Endometrial microvascular endothelial cells (primary cell): ENCODE data around the gene PEAK1. TPM values are rescaled to one million over a fixed set of nuclear protein-coding genes. Genes with fewer than 3 reads are reported as not detected.

Experiments
- in situ Hi-C: cut with HindIII; loops from 2 replicates; pipeline ENCODE4 v1.10.0; 2017; ENCODE audit warnings: low sequenced_read_pairs, low pct_unique_long_range_greater_than_20kb; ENCODE audit errors: inconsistent ontology term
- total RNA-seq: library from RNA; depleted of rRNA; stranded (reverse); fragments of >200 nt; gene quantifications from one replicate; pipeline ENCODE4 v1.2.3, GENCODE V29; 2015; ENCODE audit errors: inconsistent ontology term

PEAK1 gene, protein sequence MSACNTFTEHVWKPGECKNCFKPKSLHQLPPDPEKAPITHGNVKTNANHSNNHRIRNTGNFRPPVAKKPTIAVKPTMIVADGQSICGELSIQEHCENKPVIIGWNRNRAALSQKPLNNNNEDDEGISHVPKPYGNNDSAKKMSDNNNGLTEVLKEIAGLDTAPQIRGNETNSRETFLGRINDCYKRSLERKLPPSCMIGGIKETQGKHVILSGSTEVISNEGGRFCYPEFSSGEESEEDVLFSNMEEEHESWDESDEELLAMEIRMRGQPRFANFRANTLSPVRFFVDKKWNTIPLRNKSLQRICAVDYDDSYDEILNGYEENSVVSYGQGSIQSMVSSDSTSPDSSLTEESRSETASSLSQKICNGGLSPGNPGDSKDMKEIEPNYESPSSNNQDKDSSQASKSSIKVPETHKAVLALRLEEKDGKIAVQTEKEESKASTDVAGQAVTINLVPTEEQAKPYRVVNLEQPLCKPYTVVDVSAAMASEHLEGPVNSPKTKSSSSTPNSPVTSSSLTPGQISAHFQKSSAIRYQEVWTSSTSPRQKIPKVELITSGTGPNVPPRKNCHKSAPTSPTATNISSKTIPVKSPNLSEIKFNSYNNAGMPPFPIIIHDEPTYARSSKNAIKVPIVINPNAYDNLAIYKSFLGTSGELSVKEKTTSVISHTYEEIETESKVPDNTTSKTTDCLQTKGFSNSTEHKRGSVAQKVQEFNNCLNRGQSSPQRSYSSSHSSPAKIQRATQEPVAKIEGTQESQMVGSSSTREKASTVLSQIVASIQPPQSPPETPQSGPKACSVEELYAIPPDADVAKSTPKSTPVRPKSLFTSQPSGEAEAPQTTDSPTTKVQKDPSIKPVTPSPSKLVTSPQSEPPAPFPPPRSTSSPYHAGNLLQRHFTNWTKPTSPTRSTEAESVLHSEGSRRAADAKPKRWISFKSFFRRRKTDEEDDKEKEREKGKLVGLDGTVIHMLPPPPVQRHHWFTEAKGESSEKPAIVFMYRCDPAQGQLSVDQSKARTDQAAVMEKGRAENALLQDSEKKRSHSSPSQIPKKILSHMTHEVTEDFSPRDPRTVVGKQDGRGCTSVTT (N-terminal part only)
- total RNA-seq: 48.7 TPM

DNA sequence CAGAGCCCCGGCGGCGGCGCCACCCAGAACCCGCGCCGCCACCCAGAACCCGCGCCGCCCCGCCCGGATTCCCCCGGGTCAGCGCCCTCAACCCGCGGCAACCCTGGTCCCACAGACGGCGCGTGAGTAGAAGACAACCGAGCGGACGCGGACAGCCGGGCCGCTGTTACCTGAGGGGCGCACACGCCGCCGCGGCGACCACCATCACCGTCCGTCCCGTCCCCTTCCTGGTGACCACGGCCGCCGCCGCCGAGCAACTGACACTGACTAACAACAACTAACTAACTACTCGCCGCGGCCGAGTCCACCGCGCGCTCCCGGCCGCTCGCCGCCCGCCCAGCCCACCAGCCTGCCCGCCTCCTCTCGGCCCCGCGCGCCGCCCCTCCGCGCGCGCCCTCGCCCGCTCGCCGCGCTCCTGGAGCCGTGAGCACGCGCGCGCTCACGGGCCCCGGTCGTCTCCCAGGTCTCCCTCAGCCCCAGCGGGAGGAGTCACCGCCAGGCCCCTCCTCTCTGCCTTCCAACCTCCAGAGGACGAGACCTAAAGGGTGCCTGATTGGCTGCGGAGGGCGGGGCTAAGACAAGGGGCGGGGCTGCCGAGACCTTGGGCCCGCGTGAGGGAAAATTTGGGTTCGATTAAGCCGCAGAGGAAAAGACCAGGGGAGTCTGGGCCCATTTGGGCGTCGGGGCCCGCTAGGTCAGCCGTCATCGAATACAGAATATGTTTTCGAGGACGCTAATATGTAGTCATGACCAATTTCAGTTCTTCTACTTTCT, at the start of gene PEAK1:
Gene PEAK1, minus strand, starts transcription at position 269 of the 774 bp plus-strand sequence. CDS start 238,178 bp downstream, outside the sequence.
- in situ Hi-C loops: no loop called here

GRCh38 chr15:77468896-77469295, 49.0 kb upstream of the PEAK1 start:
- in situ Hi-C loops: no loop called here

GRCh38 chr15:77466521-77466920, 46.6 kb upstream of the PEAK1 start:
- in situ Hi-C loops: no loop called here

- in situ Hi-C loops: no loop called here
These were observed 44.4 kb upstream of the PEAK1 start for GRCh38 chr15:77464129-77464865.

- in situ Hi-C loops: no loop called here
These were observed 41.6 kb upstream of the PEAK1 start for GRCh38 chr15:77461486-77461885.

DNA sequence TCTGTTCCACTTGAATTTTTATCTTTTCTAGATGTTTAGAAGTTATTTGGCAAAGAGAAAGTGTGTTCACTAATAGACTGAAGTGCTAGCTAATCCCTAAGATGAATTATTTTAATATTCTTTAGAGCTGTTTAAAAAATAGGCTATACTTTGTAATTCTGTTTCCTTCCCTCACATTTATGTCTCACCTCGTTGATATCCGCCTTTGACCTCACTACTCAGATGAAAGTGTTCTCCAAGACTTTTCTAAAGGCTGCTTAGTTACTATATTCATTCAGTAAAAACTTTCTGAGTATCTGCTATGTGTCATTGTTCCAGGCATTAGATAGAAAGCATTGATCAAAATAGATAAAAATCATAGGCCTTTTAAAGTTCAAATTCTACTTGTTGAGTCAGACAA, 39.1 kb upstream of the PEAK1 start:
- in situ Hi-C loops: no loop called here

DNA sequence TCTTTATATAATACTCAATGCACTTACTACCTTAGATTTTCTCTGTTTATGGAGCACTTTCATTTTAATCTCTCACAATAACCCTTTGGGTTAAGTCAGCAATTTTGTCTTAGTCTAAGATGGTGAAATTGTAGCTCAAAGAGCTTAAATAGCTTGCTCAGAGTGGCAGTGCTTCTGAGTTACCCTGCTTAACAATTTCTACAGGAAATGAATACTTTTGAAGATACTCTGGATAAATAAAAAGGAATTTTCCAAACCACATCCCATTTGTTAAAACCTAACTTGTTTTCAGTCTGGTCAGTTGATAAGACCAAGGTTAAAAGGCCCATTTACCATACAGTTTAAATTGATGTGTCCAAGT, 38.0 kb upstream of the PEAK1 start:
- in situ Hi-C loops: no loop called here

DNA sequence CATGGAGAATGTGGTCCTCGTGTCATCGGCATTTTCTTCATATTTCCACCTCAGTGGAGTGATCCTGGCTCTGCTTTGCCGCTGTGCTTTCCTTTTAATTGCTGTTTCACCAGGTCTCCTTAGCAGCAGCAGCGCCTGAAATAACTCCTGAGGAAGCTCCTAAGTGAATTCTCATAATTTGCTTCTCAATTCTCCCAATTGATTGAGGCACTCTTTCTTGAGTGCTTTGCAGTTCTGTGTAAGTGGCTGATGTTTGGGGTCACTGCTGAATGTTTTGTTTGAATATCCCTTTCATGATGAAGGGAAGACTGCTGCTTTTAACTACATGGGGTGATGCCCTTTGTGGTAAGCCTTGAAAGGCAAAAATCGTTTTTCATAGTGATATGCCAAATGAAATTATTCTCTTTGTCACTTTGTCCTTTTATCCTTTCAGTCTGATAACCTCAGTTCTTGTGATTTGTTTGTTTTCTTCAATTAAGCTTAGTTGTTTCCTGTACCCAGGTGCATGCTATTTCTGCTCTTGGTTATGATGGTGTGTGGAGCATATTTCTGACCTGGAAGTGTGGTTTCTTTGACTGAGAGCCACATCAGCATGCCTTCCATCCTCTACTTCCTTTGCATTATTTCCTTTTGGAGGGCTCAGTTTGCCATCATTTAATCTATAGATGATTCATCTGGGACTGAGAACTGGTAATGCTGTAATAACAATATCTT, 37.4 kb upstream of the PEAK1 start:
- in situ Hi-C loops: no loop called here

DNA sequence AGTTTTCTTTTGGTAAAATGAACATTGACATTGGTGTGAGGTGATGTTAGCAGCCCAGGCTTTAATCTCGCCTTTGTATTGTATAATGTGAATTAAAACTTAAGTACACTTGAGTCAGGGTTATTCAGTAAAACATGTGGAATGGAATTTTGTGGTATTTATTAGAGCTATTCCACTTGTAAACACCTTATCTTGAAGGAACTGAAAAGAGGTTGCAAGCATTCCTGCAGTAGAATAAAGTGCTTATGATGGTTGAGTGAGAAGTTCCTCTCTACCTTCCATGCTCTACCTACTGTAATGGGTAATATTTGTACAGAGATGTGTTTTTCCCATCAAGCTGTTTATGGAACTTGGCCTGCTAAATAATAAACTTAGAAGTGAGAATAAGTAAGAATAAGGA, 36.8 kb upstream of the PEAK1 start:
- in situ Hi-C loops: no loop called here

DNA sequence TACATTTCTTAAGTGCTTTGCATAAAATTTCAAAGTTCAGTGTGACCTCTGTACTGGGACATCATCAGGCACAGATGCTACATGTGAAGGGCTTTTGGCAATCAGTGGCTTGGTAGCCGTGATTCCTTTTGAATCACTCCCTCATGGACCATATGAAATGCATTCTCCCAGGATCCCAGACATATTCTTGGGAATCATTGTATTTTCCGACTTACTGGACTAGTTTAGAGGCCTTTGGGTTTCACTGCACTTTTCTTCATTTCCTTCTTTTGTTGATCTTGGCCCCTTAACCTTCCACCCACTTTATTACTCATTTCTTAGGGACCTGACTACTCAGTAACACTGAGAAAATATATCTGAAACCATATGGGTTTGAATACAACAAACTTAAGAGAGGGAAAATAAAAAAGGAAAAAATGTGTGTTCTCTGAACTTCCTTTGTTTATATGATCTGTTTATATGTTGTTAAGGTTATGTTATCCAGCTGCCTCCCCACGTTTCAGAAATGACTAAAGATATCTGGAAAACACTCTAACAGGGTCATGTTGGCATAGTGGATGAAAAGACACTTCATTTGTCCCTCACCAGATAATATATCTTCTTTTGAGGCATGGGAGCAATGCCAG, 35.9 kb upstream of the PEAK1 start:
- in situ Hi-C loops: no loop called here

- in situ Hi-C loops: no loop called here
These were observed 35.0 kb upstream of the PEAK1 start for GRCh38 chr15:77454951-77455350.

- in situ Hi-C loops: no loop called here
These were observed 34.4 kb upstream of the PEAK1 start for GRCh38 chr15:77454265-77454664.

DNA sequence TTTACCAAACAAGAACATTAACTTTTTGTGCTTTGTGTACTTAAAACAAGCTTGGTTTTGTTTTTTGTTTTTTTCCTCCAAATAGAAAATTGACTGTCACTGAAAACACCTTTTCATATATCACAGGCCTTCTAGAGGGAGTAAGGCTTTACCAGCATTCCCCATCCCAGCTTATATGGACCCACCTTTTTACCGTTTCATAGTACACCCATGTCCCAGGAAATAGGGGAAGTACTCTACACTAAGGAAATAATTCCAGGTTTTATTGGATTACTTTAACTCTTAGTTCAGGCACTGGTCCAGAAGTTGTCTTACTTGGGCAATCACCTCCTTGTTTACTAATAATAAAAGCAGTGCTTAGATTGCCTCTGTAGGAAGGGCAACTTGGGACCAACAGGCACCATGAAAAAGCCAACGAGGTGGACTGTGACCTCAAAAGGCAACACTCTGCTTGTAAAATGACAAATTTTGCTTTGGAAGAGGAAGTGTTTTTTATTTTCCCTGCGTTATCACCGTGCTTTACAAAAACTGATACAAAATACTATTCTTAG, 27.0 kb upstream of the PEAK1 start:
- in situ Hi-C loops: no loop called here

GRCh38 chr15:77440378-77440999, 20.6 kb upstream of the PEAK1 start:
- in situ Hi-C loops: no loop called here

DNA sequence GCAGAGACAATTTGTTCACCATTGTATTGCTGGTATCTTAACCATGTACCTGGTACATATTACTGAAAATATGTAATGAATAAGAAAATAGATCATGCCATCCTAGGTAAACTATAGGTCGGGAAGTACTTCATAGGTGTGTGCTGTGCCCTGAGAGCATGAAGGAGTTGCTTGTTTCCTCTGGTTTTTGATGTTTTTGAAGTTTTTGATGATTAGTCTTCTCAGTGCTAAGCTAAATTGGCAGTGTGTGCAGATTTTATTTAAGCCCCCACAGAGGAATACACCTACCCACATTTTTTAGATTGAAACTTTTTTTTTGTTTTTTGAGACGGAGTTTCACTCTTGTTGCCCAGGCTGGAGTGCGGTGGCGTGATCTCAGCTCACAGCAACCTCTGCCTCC, 17.4 kb upstream of the PEAK1 start:
- in situ Hi-C loops: no loop called here

DNA sequence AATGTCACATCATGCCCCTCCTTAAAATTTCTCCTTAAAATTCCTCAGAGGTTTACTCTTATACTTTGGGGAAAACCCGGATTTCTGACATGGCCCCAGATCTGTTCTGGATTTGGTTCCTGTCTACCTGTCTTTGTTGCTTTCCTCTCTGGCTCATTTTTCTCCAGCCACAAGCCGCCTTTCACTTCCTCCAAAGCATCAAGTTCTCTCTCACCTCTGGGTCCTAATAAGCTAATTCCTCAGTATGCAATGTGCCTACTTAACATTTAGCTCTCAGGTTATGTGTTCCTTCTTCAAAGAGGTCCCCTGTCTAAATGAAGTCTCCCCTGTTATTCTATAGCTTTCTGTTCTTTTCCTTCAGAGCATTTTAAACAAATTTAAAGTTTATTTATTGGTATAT, 16.9 kb upstream of the PEAK1 start:
- in situ Hi-C loops: no loop called here

DNA sequence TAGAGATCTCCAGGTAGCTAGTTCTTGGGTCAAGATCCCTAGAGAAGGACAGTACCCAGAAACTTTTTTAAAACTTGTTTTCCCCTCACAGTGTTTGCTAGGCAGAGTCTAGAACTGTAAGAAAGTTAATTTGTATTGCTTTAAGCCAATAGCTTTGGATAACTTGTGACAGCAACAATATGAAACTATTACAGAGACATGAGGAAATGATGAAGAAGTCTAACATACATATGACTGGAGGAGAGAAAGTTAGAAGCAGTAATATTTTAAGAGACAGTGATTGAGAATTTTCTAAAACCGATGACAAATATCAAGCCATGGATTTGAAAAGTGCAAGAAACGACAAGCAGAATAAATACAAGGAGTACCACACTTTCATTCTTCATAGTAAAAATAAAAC, 10.7 kb upstream of the PEAK1 start:
- in situ Hi-C loops: no loop called here
